VCaP (cell line): ENCODE results near the gene APEH.

ENCODE experiments used
- H3K27ac ChIP-seq: fragments of 450-650 bp; 2 replicates; pipeline ENCODE4 v1.5.1; 2017
- TF ChIP-seq, protein P1 (sequence below): fragments of 450-650 bp; conservative IDR thresholded peaks from 2 replicates; pipeline ENCODE4 v1.5.1; 2017; ENCODE audit warnings: mild to moderate bottlenecking, moderate library complexity

The APEH gene

DNA sequence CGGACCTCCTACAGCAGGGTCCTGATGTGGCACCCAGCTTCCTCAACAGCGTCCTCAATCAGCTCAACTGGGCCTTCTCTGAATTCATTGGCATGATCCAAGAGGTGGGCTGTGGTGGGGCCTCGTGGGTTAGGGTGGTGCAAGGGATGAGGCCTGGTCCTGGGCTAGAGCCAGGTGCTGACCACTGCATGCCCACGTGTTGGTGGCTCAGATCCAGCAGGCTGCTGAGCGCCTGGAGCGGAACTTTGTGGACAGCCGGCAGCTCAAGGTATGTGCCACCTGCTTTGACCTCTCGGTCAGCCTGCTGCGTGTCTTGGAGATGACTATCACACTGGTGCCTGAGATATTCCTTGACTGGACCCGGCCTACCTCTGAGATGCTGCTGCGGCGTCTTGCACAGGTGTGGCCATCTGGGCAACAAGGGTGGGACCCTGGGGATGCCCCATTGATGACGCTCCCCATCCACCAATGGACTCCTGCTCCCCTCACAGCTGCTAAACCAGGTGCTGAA lies 41.5 kb downstream of the APEH start:
- TF ChIP-seq, protein P1, sequence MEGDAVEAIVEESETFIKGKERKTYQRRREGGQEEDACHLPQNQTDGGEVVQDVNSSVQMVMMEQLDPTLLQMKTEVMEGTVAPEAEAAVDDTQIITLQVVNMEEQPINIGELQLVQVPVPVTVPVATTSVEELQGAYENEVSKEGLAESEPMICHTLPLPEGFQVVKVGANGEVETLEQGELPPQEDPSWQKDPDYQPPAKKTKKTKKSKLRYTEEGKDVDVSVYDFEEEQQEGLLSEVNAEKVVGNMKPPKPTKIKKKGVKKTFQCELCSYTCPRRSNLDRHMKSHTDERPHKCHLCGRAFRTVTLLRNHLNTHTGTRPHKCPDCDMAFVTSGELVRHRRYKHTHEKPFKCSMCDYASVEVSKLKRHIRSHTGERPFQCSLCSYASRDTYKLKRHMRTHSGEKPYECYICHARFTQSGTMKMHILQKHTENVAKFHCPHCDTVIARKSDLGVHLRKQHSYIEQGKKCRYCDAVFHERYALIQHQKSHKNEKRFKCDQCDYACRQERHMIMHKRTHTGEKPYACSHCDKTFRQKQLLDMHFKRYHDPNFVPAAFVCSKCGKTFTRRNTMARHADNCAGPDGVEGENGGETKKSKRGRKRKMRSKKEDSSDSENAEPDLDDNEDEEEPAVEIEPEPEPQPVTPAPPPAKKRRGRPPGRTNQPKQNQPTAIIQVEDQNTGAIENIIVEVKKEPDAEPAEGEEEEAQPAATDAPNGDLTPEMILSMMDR = no peak
- H3K27ac ChIP-seq = no peak overlapping the region

DNA sequence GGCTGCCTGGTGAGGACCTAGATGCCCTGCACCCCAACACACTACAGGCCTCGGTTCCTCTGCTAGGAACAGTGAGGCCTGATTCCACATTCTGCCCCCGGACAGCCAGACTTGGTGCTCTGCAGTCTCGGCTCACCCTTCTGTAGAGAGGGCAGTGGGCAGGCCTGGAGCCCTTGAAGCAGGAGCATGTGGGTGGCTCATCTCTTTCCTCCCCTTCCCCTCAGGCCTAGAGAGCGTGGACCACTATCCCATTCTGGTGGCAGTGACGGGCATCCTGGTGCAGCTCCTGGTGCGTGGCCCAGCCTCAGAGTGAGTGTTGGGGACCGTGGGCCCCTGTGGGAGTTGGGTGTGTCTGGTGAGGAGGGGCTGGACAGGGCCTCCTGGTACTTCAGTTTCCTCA lies 42.0 kb downstream of the APEH start:
- TF ChIP-seq, protein P1 = no peak
- no peak overlapping the region for H3K27ac ChIP-seq

DNA sequence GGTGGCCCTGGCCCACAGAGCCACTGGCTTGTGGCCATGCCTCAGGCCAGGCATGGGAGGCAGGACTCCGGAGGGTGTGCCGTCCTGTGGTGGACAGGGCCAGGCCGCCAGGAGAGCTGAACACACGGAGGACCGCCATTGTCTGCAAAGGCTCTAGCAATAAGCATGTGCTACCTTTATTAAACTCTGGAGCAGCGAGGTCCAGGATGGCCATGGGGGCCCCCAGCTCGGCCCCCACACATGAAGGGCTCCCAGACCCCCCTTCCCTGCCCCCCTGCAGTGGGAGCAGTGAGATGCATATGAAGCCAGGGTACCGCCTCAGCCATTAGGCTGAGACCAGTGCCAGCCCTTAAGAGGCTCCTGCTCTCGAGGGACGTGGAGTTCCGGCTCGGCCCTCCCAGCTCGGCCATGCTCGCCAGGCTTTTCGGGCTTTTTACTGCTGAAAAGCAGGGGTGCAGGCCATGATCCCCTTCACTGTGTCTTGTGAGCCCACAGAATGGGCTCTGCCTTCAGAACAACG lies 42.6 kb downstream of the APEH start:
- H3K27ac ChIP-seq = no peak overlapping the region

DNA sequence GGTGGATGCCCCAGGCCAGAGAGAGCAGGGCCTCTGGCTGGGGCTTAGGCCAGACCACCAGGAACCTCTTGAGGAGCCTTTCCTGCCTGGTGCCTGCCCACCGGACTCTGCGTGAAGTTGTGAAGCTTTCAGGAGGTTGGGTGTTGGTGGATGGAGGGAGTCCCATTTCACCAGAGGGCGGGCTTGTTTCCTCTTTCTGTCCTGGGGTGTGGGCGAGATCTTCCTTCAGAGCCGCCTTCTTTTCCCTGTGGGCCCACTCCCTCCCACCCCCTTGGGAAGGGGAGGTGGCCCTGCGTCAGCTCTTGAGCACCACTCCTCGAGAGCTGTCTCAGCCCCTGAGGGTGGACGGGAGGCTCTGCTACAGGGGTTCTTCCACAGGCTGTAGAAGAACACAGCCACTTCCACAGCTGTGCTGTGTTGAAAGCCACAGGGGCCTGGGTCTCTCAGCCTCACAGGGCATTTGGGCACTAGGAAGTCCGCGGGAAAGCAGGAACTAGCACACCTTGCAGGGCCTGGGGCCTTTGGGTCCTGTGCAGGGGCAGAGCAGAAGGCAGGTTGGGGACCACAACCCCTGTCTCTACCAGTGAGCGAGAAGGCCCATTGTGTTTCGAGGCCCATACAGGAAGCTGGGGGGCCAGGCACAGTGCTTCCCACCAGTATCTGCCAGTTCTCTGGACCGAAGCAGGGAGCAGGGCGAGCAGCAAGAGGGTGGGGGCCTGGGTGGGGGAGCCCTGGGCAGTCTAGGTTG lies 43.2 kb downstream of the APEH start:
- no peak overlapping the region for H3K27ac ChIP-seq
- TF ChIP-seq, protein P1 = no peak

More for the DNA sequence above, 42.6 kb downstream of the APEH start:
- TF ChIP-seq, protein P1 = no peak

DNA sequence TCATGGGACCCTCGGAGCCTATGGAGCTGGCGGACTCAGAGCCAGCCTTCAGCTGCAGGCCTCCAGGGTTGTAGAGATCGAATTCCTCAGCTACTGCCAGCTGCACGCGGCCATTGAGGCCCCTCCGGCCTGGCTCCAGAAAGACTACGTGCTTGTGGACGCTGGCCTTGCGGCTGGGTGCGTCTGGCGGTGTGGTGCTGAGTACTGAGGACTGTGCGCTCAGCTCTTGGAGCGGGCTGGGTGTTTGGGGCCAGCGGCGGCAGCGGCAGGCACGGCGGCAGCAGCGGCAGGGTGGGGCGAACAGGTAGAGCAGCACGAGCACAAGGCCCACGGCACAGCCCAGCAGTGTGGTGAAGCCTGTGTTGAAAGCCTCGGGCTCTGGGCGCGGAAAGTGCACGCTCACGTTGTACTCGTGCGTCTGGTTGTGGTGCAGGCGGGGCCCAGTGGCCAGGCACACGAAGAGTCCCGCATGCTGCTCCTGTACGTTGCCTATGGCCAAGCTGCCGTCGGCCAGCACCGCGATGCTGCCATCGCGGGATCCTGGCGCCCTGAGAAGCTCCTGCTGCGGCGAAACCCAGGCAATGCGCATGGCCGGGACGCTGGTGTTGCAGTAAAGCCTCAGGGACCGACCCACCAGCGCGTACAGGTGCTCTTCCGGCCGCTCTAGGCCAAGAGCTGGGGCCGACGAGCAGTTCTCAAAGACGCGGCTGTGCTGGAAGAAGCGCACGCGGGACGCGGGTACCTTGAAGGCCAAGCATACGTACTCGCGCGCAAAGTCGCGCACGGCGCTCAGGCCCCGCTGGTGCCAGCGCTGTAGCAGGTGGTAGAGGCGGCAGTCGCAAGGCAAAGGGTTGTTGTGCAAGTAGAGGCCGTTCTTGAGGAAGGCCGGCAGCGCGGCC lies 44.1 kb downstream of the APEH start:
- no peak overlapping the region for H3K27ac ChIP-seq
- TF ChIP-seq, protein P1 = no peak

DNA sequence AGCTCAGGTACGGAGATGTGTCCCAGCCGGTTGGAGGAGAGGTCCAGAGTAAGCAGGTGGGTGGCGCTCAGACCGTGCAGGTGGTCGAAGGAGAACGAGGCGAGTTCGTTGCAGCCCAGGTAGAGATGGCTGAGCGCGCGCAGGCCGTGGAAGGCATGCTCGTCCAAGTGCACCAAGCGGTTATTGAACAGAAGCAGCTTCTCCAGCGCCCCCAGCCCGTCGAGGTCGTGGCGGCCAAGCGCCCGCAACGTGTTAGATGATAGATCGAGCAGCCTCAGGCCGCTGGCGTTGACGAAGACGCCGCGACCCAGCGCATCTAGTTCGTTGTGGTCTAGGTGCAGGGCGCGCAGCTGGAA lies 44.7 kb downstream of the APEH start:
- TF ChIP-seq, protein P1 = no peak
- peak overlapping the region; percentile 52 for H3K27ac ChIP-seq
